ENCODE results near the gene AREL1.

GRCh38 chr14:74695406-74695805, 17.5 kb downstream of the AREL1 start:
- TF ChIP-seq CTCF (IDR thresholded peaks at IDR 0.05) (no peak), POLR2A (IDR thresholded peaks at IDR 0.05) (no peak)
